GM21423 (cell line): ENCODE measurements around the gene EFS.
"Not testable (repeated sequence)": the region's sequence is repeated elsewhere in the genome, so short reads cannot be mapped to it uniquely, and the experiment has no call there.

ENCODE experiments used
- ATAC-seq: cut with Tn5 transposase; IDR thresholded peaks from one replicate; pipeline ENCODE4 v1.9.1; 2021; ENCODE audit warnings: mild to moderate bottlenecking, moderate library complexity; ENCODE audit not compliant: unreplicated experiment

EFS gene

GRCh38 chr14:23339506-23340268, 25.3 kb downstream of the EFS start:
- ATAC-seq = no peak

- no peak for ATAC-seq
Measured at GRCh38 chr14:23335623-23336022, 29.3 kb downstream of the EFS start.

DNA sequence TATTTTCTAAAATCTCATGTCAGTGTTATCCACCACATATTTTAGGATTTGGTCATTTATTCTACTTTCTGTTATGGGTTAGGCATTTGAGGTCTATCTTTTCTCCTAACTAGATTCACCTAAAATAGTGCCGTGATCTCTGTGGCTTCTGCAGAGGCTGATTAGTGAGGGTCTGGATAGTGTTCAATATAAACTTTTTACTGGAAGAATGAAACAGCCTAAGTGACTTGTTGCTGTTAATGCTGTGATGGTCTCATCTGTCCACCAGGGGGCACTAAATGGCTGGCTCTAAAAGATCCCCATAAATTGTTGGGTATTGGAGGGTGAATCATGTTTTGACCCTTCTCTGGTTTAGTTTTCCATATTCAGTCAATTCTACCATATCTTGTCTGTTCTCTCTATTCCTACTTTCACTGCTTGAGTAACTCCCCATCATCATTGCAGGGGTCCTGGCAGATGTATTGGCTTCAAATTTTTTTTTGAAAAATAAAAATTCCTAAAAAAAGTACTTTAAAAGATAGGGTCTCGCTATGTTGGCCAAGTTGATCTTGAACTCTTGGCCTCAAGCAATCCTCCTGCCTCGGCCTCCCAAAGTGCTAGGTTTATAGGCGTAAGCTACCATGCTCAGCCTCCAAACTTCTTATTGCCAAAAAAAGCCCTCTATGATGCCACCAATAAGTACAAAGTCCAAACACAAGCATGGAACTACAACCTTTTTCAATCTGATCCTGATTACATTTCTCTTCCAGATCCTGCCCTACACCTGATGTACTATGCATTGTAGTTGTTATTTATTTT, 36.8 kb downstream of the EFS start:
- ATAC-seq = no peak

- ATAC-seq = no peak
Measured at GRCh38 chr14:23326491-23327332, 38.3 kb downstream of the EFS start.

- ATAC-seq = not testable (repeated sequence)
Measured at GRCh38 chr14:23325746-23326145, 39.2 kb downstream of the EFS start.

- no peak for ATAC-seq
Measured at GRCh38 chr14:23324993-23325392, 40.0 kb downstream of the EFS start.

DNA sequence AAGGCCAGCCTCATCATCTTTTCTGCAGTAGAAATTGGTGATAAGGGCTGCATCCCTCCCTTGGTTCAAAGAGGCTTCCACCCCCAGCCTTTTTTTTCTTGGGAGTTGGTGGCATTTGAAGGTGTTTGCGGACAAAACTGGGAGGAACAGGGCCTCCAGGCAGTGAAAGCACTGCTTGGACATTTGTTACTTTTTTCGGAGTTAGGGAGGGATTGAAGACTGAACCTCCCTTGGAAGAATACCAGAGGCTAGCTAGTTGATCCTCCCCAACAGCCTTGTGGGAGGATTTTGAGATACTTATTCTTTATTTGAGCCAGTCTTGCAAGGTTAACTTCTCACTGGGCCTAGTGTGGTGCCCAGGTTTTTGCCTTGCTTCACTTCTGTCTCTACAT, 40.5 kb downstream of the EFS start:
- ATAC-seq = no peak

- no peak for ATAC-seq
Measured at GRCh38 chr14:23323838-23324454, 41.0 kb downstream of the EFS start.

GRCh38 chr14:23322568-23323517, 42.1 kb downstream of the EFS start:
- no peak for ATAC-seq

GRCh38 chr14:23321572-23322547, 43.1 kb downstream of the EFS start:
- peak; percentile 5 for ATAC-seq

- ATAC-seq = peak; percentile 88
Measured at GRCh38 chr14:23320584-23321571, 44.1 kb downstream of the EFS start, which contains the start of gene PABPN1. Gene PABPN1, plus strand, starts transcription at chr14:23321457. Its CDS starts 13 bp downstream, at chr14:23321470.

- ATAC-seq = no peak
Measured at GRCh38 chr14:23319746-23320583, 45.0 kb downstream of the EFS start.

DNA sequence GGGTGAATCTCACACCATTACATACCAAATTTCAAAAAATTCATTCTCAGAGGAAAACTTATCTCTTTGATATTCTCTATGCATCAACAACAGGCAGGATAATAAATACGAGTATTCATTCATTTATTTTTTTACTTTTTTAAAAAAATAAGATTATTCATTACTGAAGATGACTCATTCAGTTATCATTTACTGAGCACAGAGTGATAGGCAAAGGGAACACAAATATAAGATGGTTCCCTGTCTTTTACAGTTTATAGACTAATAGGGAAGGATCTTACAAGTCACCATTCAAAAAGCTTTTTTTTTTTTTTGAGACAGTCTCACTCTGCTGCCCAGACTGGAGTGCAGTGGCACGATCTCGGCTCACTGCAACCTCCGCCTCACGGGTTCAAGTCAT, 48.7 kb downstream of the EFS start:
- ATAC-seq = no peak

DNA sequence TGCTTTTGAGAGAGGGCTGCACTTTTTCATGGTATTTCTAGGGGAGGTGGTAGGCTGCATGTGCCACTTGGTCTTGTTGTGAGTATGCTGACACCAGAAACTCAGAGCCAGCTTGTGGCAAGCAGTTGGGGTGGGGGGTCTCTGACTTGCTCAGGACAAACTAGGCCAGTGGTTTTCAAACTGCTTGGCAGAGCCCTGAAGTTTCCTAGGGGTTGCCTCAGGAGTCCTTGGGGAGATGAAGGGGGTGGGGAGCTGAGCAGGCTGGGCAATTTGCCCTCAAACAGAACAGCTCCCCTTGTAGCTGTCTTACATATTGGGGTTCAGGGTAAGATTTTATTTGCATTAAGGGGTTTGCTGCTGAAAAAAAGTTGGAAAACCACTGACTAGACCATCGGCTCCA, 54.4 kb downstream of the EFS start:
- ATAC-seq = no peak

DNA sequence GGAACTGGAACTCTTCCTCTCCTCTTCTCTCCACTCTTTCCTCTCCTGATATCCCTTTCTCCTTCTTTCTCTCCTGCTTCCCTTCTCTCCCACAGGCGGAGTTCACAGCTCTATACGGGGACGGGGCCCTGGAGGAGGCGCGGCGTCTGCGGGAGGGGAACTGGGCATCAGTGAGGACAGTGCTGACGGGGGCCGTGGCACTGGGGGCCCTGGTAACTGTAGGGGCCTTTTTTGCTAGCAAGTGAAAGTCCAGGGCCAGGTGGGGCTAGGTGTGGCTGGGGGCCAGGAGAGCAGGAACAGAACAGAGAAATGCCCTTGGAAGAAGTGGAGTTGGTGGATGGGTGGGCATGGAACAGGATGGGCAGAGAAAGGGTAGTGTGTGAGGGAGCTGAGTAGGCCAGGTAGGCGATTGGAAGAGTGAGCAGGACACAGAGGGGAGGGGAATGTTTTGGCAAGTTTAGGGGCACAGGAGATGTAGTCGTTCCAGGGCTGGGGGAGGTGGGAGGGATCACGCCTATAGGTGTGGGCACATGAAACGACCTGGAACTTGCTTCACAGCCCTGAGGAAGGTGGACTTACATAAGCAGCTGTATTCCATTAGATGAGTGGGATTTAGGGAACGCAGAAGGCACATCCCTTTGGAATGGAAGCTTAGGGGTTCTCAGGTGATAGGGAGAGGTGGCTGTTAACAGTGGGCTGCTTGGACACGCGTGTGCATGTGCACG, 56.1 kb downstream of the EFS start:
- ATAC-seq = no peak
